ENCODE results near the gene TBATA.

The TBATA gene

GRCh38 chr10:70740406-70741288 is 44.5 kb downstream of the TBATA start:
- DNase-seq = no peak

GRCh38 chr10:70738761-70739121 is 46.4 kb downstream of the TBATA start:
- DNase-seq = no peak

- DNase-seq = no peak
These were observed 47.0 kb downstream of the TBATA start for GRCh38 chr10:70738006-70738760.

GRCh38 chr10:70737250-70737649 is 47.9 kb downstream of the TBATA start:
- DNase-seq = no peak

- peak; percentile 45 for DNase-seq
These were observed 48.7 kb downstream of the TBATA start for GRCh38 chr10:70736525-70736924.

- no peak for DNase-seq
These were observed 50.0 kb downstream of the TBATA start for GRCh38 chr10:70735161-70735560.

- DNase-seq = no peak
These were observed 52.1 kb downstream of the TBATA start for GRCh38 chr10:70733051-70733450.

DNA sequence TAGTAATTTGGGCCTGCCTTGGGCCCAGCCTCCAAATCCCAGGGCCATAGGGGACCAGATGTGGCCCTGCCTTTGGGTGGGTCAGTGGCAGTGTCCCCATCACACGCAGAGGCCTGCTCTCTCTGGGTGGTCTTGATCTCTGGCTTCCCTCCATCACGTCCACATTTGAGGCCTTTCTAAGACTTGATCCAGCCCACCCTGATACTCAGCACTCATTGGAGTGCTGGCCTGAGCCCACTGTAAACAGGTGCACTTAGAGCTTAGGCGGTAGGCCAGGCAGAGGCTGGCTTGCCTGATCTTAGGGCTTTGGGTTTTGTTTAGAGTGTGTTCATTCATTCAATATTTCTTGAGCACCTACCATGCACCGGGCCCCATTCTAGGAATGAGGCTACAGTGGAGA is 52.6 kb downstream of the TBATA start:
- DNase-seq = no peak

GRCh38 chr10:70730955-70731354 is 54.2 kb downstream of the TBATA start:
- no peak for DNase-seq

GRCh38 chr10:70729763-70730357 is 55.3 kb downstream of the TBATA start:
- peak; percentile 52 for DNase-seq

DNA sequence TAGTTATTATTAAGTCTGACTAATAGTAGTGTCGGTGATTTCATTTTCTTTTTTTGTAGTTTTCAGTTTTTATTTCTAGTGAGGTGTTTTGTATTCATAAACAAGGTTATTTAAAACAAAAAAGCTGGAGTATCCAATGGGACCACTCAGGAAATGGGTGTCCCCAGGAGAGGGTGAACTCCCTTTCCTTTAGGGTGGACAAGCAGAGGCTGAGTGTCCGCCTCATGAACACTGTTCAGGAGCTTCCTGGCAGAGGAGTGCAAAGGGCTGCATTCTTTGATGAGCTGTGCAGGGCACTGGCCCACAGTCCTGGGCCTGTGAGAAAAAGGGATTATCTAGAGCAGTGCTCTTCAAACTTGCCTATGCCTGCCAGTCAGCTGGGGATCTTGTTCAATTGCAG is 56.8 kb downstream of the TBATA start:
- no peak for DNase-seq

DNA sequence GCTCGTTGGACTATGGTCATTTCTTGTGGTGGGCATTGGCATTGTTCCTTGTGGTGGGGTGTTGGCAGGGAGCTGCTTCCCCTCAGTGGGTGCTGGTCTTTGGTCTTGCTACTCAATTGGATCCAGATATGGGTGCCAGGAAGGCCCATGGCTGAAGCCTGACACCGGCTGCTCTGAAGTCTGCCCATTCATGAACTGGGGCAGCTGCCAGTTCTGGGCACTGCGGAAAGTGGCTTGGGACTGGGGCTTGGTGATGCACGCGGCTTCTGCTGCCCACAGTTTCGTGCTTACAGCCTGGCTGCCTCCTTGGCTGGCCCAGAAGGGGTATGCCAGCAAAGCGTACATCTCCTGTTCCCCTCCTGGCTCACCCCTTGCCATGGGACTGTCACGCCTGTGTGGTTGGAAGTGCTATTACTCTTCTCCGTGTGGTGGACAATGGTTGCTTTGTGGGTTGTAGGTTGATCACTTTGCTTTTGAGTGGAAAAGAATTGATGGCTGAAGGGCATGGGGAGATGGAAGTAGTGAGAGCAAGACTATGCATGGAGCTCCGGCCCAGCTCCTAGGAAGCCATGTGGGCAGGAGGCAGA is 58.2 kb downstream of the TBATA start:
- no peak for DNase-seq

DNA sequence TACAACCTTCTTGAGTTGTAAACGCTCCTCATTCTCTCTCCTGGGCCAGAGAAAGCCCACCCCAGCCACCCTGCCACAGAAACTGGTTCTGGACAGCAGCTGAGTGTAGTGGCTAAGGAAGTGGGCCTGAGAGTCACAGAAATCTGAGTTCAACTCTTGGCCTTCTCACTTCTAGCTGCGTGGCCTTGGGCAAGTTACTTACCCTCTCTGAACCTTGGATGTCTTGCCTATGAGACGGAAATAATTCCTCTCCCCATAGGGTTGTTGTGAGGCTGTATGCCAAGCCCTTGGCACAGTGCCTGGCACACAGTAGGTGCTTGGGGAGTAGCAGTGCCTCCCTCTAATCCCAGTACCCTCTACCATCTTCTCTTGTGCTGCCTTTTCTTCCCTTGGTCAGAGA is 61.4 kb downstream of the TBATA start:
- DNase-seq = no peak

DNA sequence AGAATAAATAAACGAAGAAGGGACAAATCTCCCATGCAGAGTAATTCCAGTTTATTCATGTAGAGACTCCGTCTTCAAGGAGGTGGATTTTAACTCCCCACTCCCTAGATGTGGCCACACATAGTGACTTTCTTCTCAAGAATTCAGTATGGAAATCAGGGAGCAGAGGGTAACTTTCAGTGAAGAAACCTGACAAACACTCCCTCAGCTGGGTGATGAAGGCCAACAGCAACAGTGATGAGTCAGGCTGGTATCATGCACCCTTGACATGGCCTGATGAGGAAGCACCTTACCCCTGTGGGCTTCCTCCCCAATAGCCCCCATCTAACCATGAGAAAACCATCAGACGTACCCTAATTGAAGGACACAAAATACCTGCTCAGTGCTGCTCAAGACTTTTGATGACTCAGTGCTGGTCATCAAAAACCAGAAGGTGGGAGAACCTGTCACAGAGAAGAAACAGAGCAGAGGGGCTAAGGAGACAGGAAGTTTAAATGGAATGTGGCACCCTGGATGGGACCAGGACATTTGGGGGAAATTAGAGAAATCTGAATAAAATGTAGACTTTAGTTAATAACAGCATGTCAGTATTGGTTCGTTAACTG is 62.3 kb downstream of the TBATA start:
- DNase-seq = no peak

All from eye (tissue), 1 donor.